IPS-NIHi11 (cell line): Measurements from ENCODE around the gene MDN1.

ENCODE experiments used
- DNase-seq: peaks from one replicate; pipeline ENCODE4 v3.0.0; 2012; ENCODE audit warnings: mixed read lengths, low spot score

Gene MDN1

DNA sequence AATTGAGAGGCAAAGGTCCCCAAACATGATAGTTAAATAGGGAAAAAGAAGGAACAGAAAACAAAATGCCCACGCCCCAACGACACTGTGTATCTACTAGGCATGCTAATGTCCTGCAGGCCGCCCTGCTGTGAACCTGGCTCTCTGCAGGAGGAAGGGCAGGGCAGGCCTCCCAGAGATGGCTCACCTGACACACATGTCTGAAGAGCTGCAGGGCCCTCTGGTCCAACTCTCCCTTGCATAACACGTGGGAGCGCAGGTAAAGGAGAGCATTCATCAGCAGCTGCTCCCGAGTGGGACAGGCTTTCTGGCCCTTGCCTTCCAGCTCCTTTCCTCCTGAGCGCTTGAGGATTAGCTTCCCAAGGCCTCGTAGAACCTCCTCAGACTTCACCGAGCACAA, 127.3 kb downstream of the MDN1 start:
- peak; percentile 19 for DNase-seq

DNA sequence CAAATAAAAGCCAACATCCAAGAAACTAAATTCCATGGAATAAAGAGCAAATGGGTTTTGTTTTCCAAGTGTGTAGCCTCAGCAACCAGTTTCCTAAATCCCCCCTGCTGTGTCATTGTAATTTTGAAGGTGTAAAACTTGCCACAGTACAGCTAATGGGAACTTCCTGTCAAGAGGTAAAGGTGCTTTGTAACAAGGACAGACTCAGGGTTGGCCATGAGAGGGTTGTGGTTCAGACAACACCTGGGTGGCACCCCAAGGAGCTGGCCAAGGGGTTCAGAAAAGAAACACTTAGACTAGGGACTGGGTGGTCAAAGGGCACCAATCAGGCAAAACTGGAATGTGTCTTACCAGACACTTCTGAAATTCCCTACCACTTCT, 128.7 kb downstream of the MDN1 start:
- peak; percentile 32 for DNase-seq

DNA sequence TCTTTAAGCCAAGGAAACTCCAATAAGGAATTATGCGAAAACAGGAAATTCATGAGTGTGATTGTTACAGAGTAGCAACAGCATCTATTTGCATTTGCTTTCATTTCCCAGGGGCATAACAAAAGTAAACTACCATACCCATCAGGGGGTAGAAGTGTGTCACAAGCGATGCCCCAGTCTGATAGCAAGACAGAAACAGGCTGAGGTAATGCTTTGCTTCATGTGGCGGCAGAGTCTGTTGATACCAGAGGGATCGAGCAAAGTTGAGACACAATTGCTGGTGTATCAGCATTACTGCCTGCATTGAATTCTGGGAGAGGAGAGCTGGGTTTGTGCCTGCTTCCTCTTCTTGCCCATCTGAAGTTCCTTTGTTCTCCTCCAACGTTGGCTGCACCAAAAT, 129.9 kb downstream of the MDN1 start:
- peak; percentile 78 for DNase-seq

DNA sequence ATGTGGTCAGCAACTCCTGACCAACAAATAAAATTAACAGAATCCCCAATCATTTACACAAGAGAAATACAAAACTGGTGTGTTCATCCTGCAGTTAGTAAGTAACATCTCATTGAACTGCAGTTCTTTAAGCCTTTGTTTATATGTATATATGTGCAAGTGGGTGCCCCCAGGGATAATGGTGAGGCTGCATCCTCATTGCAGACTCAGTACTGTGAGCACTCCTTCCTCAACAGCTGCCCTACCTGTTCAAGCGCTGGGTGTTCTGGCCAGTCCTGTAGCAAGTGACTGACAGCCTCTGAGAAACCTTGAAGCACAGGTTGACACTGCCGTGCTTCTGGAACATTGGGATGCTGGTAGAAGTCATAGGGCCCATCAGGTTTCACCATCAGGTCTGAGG, 131.3 kb downstream of the MDN1 start:
- no peak for DNase-seq

DNA sequence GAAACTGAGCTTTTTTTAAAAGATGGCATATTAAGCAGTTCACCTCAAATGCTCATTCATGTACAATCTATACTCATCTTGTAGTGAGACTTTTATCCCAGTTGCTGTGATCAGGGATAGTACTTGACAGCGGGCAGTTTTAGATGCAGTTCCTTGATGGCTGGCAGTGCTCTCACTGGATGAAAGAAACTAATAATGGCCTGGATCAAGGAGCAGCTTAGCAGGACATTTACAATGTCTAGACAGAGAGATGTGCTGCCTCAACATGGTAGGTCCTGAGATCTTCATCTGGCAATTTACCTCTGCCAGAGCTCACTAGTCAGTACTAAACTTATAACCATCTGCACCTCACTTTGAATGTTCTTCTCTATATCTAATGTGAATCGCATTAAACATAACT, 134.3 kb downstream of the MDN1 start:
- no peak for DNase-seq

DNA sequence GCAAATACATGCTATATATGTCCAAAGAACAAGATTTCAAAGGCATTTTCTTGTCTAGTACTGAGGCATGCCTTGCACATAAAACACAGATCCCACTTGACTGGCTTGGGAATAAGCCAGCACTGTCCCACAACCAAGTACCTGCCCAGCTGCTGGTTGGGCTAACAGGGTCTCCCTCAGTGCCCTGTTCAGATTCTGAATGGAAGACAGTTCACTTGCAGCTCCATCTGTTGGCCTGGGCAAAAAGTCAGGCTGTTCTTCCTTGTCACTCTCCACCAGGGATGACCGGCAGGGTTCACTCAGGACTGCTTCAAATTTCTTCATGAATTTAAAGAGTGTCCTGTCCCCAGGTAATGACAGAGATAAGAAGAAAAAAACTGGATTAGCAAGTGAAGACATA, 136.6 kb downstream of the MDN1 start:
- DNase-seq: no peak

DNA sequence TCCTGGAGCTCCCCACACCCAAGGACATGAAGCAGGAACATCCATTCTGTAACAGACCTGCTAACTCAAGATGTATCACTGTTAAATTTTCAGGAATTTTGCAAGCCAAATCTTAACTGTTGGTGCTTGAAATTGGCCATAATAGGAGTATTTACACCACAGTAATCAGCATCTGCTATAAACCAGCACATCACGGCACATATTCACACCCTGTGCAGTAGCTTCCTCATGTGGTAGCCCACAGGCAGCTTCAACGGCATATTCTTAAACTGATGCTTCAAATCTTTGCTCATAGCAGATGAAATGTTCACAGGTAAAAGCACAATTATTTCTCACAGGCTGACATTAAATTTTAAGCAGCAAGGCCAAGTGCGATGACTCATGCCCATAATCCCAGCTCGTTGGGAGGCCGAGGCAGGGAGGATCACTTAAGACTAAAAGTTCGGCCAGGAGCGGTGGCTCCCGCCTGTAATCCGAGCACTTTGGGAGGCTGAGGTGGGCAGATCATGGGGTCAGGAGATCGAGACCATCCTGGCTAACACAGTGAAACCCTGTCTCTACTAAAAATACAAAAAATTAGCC, 137.5 kb downstream of the MDN1 start:
- no peak for DNase-seq

DNA sequence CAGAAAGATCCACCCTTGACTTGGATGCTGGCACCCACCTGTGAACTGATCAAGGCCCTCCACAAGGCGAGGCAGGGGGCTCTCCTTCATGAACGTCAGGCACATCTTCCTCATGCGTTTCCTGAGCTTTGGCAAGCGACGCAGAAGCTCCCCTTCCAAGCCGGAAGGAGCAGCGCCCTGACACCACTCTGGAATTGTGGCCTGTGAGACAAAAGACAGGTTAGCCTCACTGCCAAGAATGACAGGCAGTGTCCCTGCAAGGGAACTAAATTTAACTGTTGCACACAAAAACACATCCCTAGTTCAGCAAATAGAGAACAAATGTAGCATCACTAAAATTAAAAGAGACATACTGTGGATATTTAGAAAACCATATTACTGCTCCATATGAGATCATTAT, 139.0 kb downstream of the MDN1 start:
- no peak for DNase-seq

DNA sequence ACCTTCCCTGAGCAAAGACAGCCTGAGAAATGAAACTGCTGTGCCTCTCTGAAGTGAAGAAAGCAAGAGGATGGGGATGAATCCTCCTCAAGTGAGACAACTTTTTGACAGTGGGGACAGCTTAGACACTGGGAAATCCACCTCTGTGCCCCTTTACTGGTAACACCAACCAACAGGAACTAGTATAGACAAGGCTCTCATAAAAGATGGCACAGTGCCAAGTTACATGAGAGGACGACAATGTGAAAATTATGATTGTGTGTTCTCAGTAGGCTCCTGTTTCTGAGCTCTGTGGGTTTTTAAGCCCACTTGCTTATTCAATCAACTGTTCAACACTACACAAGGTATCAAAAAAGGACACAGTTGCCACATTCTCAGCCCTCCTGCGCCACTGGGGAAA, 139.4 kb downstream of the MDN1 start:
- no peak for DNase-seq

DNA sequence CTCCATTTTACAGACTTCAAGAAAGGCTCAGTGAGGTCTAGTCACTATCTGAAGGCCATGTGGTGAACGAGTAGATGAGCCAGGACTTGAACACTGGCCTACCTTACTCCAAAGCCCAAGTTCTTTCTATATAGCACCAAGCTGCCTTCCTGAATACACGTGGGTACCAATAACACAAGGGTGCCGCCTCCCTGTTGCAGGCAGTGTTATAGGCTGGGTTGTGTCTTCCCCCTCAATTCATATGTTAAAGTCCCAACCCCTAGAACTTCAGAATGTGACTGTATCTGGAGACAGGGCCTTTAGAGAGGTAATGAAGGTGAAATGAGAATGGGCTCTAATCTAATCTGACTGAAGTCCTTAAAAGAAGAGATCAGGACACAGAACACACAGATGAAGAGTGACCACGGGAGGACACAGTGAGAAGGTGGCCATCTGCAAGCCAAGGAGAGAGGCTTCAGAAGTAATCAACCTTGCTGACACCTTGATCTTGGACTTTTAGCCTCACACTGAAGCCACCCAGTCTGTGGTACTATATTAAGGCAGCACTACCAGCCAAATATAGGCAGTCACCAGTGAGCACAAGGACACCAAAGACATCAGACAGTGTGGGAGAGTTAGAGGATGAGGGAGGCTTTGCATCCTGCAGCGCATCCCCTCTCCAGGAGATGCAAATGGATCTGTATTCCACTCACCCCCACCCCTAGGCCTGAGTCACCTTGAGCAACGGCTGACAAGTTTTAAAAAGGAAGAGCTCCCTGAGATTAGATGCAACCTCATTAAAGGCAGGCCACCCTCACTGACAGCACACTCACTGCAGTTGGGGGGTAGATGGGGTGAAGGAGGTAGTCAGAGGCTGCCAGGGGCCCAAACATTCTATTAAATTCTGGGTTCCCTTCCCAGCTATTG, 140.1 kb downstream of the MDN1 start:
- no peak for DNase-seq

DNA sequence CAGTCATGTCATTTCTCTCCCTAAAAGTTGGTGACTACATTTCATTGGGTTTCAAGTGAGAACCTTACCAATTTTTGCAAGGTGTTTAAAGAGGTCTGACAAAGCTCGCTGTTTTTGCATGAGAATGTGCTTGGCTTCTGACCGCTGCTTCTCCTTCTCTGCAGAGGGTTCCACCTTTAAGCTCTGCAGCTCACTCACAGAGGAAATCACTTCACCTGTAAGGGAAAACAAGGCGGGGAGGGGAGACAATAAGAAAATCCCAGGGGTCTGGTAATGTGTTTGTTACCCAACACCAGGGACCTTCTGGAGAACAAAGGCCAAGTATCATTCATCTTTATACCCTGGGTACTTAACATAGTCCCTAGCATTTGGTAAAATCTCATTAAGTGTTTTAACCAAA, 141.1 kb downstream of the MDN1 start:
- no peak for DNase-seq

DNA sequence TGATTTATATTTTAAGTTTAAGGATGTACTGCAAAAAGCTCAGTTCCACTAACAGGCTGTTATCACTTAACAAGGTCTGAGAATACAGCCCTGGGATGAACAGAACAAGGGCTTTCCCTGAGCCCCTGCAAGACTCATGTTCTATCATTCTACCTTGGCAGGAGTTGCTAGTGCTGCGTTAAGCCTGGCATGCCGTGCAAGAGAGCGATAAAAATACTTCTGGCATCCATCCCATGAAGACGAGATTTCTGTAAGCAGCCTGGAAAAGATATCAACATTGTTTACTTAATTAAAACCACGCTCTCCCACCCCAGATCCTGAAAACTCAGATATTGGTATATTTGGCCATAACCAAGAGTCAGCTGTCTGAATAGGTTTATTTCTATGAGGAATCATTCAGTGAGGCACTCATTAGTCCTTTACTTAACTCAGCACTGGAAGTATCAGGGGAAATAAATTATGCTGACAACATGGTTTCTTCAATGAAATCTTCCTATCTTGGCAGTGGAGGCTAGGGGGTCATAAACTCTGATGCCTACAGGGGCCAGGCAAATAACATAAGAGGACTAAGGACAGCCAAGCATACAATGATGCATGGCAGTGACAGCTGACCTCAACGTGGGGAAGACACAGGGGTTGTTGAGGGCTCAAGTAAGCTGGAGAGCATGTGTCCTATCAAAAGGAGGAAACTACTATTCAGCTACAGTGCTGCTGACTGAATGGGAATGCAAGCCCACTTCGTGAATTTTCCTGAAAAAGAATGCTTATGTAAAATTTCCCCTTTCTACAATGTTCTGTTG, 143.4 kb downstream of the MDN1 start:
- DNase-seq: no peak

DNA sequence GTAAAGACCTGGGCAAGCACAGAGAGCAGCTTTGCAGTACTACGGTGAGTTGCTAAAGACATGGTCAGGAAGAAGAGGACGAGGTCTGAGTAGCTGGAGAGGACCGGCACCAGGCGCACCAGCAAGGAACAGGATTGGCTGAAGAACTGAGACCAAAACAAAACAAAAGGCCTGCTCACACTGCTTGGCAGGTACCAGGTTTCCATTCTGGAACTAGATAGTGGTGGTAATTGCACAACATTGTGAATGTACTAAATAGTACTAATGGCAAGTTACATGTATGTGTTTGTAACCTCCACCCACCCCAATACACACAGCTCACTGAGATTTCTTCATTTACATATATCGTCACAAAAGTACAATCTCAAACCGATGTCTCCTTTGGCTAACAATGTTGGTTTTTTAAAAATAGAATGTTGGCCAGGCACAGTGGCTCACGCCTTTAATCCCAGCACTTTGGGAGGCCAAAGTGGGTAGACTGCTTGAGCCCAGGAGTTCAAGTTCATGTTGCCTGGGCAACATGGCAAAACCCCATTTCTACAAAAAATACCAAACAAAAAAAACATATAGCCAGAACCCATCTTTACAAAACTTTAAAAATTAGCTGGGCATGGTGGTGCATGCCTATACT, 148.5 kb downstream of the MDN1 start:
- no peak for DNase-seq

DNA sequence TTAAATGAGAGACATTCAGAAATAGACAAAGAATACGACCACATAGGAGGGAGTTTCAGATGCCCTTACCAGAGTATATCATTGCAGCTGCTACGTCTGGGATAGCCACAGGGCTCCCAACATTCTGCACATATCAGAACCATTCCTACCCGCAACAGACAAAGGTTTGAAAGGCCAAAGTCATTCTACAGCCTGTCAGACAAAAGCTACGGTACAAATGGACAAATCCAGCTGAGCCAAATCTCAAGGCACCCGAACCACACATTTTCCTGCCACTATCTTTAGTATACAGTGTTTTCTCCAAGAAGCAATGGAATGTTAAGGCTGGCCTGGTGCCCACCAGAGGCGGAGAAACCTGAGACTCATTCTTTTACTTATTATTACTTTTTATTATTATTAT, 150.6 kb downstream of the MDN1 start:
- no peak for DNase-seq

DNA sequence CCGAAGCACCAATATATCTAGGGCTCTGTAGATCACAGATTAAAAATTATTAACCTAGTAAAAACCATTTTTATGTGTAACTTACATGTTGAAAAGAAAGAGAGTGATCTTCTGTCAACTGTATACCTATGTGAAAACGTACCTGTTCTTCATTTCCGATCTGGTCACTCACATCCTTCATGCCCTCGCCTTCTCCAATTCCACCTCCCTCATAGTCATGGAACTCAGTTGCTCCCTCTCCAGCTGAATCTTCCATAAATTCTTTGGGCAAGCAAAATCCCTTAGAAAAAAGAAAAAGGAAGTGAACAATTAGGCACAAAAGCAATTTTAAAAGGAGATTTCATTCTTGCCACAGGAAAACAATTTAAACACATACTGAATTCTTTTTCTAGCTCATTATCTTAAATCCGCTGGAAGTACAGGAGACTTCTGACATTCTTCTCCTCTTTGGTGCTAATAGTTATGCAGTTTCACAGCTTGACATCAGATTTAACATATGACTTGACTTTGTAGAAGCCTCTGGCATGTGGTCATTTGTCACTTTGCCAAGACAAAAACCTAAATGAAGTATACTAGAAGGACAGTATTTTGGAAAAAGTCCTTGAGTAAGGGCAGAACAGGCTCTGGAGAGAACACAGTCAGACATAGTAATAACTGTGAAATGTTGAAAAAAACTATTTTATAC, 151.6 kb downstream of the MDN1 start:
- DNase-seq: peak; percentile 48

DNA sequence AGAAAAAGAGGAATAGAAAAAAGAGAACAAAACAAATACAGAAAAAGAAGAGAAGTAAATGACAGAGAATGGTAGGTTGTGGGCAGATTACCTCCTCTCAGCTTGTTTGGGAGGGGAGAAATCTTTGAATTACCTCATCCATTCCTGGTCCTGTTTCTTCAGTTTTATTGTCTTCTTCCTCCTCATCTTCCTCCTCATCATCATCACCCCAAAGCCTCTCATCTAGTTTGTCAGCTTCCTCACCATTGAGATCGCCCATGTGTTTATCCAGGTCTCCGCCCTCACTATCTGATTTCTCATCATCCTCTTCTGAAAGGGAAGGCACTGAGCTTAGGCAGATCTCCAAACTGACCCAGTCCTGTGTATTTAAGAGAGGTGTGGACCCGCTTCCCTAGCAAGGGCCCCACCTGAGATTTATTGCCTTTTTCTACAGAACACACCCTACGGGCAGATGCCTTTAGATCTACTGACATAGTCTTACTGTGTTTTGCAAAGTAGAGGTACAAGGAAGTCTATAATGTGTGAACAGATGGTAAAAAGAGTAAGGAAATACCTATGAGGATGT, 156.9 kb downstream of the MDN1 start:
- DNase-seq: no peak

DNA sequence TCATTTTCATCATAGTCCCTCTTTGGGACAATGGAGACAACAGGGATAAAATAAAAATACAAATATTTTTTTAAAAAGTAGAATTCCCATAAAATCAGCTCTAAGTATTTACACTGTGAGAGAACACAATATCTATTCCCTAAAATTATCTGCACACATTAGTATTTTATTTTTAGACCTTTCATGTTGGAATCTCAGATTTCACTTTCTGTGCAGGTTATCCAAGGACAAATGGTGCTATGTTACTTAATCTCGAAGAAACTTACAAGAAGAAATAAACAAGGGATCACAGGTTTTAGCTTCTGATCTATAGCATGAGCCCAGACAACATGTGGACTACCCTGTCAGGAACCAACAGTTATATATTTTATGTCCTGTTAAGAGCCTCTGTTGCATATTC, 158.0 kb downstream of the MDN1 start:
- no peak for DNase-seq

DNA sequence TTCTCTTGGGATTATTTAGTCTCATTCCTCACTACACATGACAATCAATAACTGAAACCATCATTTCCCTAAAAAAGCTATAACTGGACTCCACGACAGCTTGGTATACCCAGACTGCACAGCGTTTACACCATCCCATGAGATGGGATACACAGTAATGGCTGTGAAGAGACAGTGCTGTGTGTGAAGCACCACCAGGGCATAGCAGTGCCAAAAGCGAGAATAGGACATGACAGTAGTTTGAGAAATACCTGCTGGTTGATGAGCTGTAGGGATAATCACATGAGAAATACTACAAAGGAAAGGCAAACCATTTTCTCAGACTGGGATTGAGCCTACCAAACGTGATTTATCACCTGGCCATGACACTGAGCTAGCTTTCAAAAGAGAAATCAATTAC, 158.6 kb downstream of the MDN1 start:
- no peak for DNase-seq

DNA sequence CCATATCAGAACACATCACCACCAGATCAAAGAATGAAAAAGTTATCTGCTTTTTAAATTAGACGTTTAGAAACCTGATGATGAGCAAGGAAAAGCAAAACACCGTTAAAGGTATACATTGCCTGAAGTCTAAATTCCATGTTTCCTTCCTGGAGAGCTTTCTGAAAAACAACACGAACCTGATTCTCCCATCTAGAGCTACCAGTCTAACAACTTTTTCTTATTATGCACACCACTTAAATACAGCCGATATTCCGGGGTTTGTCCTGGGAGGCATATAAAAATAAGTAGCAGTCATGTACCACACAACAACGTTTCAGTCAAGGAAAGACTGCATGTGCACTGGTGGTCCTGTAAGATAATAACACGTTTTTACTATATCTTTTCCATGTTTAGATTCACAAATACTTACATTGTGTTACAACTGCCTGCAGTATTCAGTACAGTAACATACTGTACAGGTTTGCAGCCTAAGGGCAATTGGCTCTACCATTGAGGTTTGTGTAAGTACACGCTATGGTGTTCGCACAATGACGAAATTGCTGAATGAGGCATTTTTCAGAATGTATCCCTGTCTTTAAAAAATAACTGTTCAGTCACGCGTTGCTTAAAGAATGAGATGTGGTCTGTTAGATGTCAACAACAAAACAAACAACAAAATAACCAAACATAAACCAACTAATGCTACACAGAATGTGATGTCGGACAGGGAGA, 162.0 kb downstream of the MDN1 start:
- no peak for DNase-seq

DNA sequence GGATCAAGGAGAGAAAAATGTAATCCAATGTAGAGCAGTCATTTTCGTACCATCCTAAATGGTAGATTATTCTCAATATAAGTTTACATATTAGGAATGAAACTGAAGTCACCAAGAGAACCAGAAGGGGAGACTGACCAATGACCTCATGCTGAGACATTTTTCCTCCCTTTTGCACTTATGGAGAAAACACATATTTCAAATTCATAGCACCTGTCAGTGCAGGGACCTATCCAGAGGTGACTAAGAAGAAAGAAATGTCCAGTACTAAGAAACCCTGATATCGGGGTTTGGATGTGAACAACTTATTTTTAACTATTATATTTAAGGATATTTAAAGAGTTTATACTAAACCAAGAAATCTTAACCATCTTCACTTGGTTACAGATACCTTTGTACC, 164.5 kb downstream of the MDN1 start:
- DNase-seq: no peak

DNA sequence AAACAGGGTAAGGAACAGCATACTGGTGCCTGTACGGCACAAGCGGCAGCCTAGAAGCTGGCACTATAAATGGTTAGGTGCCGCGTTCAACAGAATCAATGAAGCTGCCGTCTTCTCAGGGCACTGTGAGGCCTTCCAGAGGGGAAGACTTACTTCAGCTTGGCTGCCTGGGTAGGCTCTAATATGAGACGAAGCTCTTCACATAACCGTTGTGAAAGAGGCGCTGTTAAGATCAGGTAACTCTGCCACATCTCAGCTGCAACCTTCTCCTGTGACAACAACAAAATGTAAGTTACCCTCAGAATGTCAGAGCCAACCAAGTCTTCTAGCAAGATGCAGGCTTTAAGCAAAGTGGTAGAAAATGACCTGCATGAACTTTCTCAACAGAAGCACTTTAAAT, 169.0 kb downstream of the MDN1 start:
- no peak for DNase-seq
